ENCODE results near the gene RNPEP. TPM values are rescaled to one million over a fixed set of nuclear protein-coding genes. Genes with fewer than 3 reads are reported as not detected.

The RNPEP gene
- total RNA-seq, 4 donors from 2014 or later = 107 to 168 (median 135) TPM

GRCh38 chr1:202013603-202014002 lies 31.2 kb downstream of the RNPEP start:
- Histone ChIP-seq H3K4me3 (peak overlapping the region in 1 of 4 donors; percentile 5), H3K9me3 (no peaks in the 10 kb centered on the region), H3K36me3 (peaks cover 0 to 34% (median 0%) of the 10 kb centered on the region in 3 donors), H3K4me1 (peaks cover 0 to 23% (median 9%) of the 10 kb centered on the region in 4 donors), H3K27me3 (no peaks in the 10 kb centered on the region), H3K27ac (peak overlapping the region in 1 of 4 donors; percentile 67)
- no peak for DNase-seq (ENCODE audit: low spot score in 2 of 2)
- TF ChIP-seq EP300 (IDR thresholded peaks at IDR 0.05) = no peak
- TF ChIP-seq POLR2A (IDR thresholded peaks at IDR 0.05) = no peak
- TF ChIP-seq, protein P1, sequence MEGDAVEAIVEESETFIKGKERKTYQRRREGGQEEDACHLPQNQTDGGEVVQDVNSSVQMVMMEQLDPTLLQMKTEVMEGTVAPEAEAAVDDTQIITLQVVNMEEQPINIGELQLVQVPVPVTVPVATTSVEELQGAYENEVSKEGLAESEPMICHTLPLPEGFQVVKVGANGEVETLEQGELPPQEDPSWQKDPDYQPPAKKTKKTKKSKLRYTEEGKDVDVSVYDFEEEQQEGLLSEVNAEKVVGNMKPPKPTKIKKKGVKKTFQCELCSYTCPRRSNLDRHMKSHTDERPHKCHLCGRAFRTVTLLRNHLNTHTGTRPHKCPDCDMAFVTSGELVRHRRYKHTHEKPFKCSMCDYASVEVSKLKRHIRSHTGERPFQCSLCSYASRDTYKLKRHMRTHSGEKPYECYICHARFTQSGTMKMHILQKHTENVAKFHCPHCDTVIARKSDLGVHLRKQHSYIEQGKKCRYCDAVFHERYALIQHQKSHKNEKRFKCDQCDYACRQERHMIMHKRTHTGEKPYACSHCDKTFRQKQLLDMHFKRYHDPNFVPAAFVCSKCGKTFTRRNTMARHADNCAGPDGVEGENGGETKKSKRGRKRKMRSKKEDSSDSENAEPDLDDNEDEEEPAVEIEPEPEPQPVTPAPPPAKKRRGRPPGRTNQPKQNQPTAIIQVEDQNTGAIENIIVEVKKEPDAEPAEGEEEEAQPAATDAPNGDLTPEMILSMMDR (IDR thresholded peaks at IDR 0.05) = no peak
- WGBS, 2 donors = 88 to 92% methylated on average over 4 to 12 of the region's 12 CpGs

- Histone ChIP-seq H3K4me3 (no peak overlapping the region), H3K36me3 (peaks cover 0 to 34% (median 0%) of the 10 kb centered on the region in 3 donors), H3K9me3 (no peaks in the 10 kb centered on the region), H3K27me3 (no peaks in the 10 kb centered on the region), H3K4me1 (peaks cover 0 to 27% (median 9%) of the 10 kb centered on the region in 4 donors), H3K27ac (peak overlapping the region in 1 of 4 donors; percentile 67)
- TF ChIP-seq, protein P1 (IDR thresholded peaks at IDR 0.05) = no peak
- TF ChIP-seq EP300 (IDR thresholded peaks at IDR 0.05) = no peak
- TF ChIP-seq POLR2A (IDR thresholded peaks at IDR 0.05) = no peak
- no peak for DNase-seq (ENCODE audit: low spot score in 2 of 2)
- 86 to 96% methylated on average over 6 of the region's 6 CpGs for WGBS, 2 donors
These were observed 31.6 kb downstream of the RNPEP start for GRCh38 chr1:202014060-202014459.

- Histone ChIP-seq H3K9me3 (no peaks in the 10 kb centered on the region), H3K4me3 (no peak overlapping the region)
These were observed 32.6 kb downstream of the RNPEP start for GRCh38 chr1:202014915-202015661.

DNA sequence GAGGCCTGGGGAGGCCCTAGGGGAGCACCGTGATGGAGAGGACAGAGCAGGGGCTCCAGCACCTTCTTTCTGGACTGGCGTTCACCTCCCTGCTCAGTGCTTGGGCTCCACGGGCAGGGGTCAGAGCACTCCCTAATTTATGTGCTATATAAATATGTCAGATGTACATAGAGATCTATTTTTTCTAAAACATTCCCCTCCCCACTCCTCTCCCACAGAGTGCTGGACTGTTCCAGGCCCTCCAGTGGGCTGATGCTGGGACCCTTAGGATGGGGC lies 33.2 kb downstream of the RNPEP start:
- TF ChIP-seq, protein P1 (IDR thresholded peaks at IDR 0.05) = no peak
- no peak for TF ChIP-seq EP300 (IDR thresholded peaks at IDR 0.05)
- TF ChIP-seq POLR2A (IDR thresholded peaks at IDR 0.05) = no peak
- H3K4me1 ChIP-seq = peaks cover 0 to 14% (median 2%) of the 10 kb centered on the region in 4 donors
- no peak overlapping the region for H3K27ac ChIP-seq
- peaks cover 0 to 34% (median 0%) of the 10 kb centered on the region in 3 donors for H3K36me3 ChIP-seq
- no peak overlapping the region for H3K4me3 ChIP-seq
- H3K27me3 ChIP-seq = no peaks in the 10 kb centered on the region
- DNase-seq (ENCODE audit: low spot score in 2 of 2) = no peak
- no peaks in the 10 kb centered on the region for H3K9me3 ChIP-seq
- 65 to 66% methylated on average over 3 of the region's 3 CpGs for WGBS, 2 donors

More at GRCh38 chr1:202014915-202015661, 32.6 kb downstream of the RNPEP start:
- no peak for DNase-seq (ENCODE audit: low spot score in 2 of 2)
- Histone ChIP-seq H3K4me1 (peaks cover 0 to 17% (median 4%) of the 10 kb centered on the region in 4 donors), H3K27ac (peak overlapping the region in 1 of 4 donors; percentile 67), H3K36me3 (peaks cover 0 to 34% (median 0%) of the 10 kb centered on the region in 3 donors), H3K27me3 (no peaks in the 10 kb centered on the region)
- TF ChIP-seq, protein P1 (IDR thresholded peaks at IDR 0.05) = no peak
- no peak for TF ChIP-seq POLR2A (IDR thresholded peaks at IDR 0.05)
- TF ChIP-seq EP300 (IDR thresholded peaks at IDR 0.05) = no peak
- 80 to 87% methylated on average over 17 of the region's 17 CpGs for WGBS, 2 donors

DNA sequence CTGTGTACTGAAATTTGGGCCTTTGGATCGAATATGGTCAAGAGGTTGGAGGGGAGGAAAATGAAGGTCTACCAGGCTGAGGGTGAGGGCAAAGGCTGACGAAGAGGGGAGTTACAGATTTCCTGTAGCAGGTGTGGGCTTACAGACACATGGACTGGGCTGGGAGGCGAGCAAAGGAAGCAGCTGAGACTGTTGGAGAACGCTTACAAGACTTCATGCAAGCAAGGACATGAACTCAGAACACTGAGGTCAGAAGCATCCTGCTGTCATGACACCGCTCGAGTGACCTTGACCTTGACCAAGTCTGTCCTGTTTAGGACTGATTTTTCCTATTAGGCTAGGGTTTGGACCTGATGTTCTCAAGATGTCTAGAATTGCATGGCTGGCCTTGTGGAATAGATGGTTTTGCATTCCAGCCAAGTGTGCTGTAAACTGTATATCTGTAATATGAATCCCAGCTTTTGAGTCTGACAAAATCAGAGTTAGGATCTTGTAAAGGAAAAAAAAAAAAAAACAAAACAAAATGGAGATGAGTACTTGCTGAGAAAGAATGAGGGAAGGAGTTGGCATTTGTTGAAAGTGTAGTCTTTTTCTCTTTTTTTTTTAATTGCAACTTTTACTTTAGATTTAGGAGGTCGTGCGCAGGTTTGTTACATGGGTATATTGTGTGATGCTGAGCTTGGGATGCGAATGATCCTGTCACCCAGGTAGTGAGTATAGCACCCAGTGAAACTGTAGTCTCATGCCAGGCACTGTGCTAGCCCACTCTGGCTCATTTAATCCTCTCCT lies 33.8 kb downstream of the RNPEP start:
- DNase-seq (ENCODE audit: low spot score in 2 of 2) = no peak
- 77 to 80% methylated on average over 9 of the region's 9 CpGs for WGBS, 2 donors
- H3K36me3 ChIP-seq = peaks cover 0 to 34% (median 0%) of the 10 kb centered on the region in 3 donors
- H3K4me3 ChIP-seq = no peak overlapping the region
- no peaks in the 10 kb centered on the region for H3K27me3 ChIP-seq
- peaks cover 0 to 14% (median 2%) of the 10 kb centered on the region in 4 donors for H3K4me1 ChIP-seq
- H3K27ac ChIP-seq = peak overlapping the region in 1 of 4 donors; percentile 26
- TF ChIP-seq EP300 (IDR thresholded peaks at IDR 0.05) = no peak
- TF ChIP-seq POLR2A (IDR thresholded peaks at IDR 0.05) = no peak
- TF ChIP-seq, protein P1 (IDR thresholded peaks at IDR 0.05) = no peak
- no peaks in the 10 kb centered on the region for H3K9me3 ChIP-seq

Measured in tibial nerve (tissue), 4 donors.